ENCODE measurements around the gene GAMT. TPM values are rescaled to one million over a fixed set of nuclear protein-coding genes. Genes with fewer than 3 reads are reported as not detected.
"Not testable (repeated sequence)": the region's sequence is repeated elsewhere in the genome, so short reads cannot be mapped to it uniquely, and the experiment has no call there.

GAMT gene
- total and polyA plus RNA-seq, 2 experiments from 2014 or later, result 21.5 to 36.9 TPM

DNA sequence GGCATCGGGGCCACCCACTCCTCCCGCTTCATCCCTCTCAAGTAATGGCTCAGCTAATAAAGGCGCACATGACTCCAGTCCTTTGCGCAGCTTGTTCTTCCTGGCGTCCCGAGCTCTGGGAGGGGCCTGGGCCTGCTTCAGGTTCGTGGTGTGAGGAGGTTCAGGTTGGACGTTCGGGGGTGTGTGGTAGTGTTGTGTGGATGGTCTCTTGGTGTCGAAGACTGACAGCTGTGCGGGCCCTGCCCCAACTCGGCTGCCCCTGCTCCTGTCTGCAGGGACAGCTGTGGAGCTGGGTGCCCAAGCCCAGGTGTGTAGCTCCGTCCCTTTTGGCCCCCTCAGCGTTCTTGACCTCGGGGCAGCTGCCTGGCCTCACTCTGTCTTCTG lies 39.1 kb upstream of the GAMT start (continued):
- TF ChIP-seq, protein P1, sequence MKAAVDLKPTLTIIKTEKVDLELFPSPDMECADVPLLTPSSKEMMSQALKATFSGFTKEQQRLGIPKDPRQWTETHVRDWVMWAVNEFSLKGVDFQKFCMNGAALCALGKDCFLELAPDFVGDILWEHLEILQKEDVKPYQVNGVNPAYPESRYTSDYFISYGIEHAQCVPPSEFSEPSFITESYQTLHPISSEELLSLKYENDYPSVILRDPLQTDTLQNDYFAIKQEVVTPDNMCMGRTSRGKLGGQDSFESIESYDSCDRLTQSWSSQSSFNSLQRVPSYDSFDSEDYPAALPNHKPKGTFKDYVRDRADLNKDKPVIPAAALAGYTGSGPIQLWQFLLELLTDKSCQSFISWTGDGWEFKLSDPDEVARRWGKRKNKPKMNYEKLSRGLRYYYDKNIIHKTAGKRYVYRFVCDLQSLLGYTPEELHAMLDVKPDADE (IDR thresholded peaks at IDR 0.05), result no peak
- TF ChIP-seq, protein P2, sequence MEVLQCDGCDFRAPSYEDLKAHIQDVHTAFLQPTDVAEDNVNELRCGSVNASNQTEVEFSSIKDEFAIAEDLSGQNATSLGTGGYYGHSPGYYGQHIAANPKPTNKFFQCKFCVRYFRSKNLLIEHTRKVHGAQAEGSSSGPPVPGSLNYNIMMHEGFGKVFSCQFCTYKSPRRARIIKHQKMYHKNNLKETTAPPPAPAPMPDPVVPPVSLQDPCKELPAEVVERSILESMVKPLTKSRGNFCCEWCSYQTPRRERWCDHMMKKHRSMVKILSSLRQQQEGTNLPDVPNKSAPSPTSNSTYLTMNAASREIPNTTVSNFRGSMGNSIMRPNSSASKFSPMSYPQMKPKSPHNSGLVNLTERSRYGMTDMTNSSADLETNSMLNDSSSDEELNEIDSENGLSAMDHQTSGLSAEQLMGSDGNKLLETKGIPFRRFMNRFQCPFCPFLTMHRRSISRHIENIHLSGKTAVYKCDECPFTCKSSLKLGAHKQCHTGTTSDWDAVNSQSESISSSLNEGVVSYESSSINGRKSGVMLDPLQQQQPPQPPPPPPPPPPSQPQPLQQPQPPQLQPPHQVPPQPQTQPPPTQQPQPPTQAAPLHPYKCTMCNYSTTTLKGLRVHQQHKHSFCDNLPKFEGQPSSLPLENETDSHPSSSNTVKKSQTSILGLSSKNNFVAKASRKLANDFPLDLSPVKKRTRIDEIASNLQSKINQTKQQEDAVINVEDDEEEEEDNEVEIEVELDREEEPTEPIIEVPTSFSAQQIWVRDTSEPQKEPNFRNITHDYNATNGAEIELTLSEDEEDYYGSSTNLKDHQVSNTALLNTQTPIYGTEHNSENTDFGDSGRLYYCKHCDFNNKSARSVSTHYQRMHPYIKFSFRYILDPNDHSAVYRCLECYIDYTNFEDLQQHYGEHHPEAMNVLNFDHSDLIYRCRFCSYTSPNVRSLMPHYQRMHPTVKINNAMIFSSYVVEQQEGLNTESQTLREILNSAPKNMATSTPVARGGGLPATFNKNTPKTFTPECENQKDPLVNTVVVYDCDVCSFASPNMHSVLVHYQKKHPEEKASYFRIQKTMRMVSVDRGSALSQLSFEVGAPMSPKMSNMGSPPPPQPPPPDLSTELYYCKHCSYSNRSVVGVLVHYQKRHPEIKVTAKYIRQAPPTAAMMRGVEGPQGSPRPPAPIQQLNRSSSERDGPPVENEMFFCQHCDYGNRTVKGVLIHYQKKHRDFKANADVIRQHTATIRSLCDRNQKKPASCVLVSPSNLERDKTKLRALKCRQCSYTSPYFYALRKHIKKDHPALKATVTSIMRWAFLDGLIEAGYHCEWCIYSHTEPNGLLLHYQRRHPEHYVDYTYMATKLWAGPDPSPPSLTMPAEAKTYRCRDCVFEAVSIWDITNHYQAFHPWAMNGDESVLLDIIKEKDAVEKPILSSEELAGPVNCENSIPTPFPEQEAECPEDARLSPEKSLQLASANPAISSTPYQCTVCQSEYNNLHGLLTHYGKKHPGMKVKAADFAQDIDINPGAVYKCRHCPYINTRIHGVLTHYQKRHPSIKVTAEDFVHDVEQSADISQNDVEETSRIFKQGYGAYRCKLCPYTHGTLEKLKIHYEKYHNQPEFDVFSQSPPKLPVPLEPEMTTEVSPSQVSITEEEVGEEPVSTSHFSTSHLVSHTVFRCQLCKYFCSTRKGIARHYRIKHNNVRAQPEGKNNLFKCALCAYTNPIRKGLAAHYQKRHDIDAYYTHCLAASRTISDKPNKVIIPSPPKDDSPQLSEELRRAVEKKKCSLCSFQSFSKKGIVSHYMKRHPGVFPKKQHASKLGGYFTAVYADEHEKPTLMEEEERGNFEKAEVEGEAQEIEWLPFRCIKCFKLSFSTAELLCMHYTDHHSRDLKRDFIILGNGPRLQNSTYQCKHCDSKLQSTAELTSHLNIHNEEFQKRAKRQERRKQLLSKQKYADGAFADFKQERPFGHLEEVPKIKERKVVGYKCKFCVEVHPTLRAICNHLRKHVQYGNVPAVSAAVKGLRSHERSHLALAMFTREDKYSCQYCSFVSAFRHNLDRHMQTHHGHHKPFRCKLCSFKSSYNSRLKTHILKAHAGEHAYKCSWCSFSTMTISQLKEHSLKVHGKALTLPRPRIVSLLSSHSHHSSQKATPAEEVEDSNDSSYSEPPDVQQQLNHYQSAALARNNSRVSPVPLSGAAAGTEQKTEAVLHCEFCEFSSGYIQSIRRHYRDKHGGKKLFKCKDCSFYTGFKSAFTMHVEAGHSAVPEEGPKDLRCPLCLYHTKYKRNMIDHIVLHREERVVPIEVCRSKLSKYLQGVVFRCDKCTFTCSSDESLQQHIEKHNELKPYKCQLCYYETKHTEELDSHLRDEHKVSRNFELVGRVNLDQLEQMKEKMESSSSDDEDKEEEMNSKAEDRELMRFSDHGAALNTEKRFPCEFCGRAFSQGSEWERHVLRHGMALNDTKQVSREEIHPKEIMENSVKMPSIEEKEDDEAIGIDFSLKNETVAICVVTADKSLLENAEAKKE (CRISPR knock-in tag; IDR thresholded peaks at IDR 0.05), result no peak
- no peak for TF ChIP-seq STAT1 (IDR thresholded peaks at IDR 0.05; ENCODE audit: unreplicated experiment)
- TF ChIP-seq ZNF114 (CRISPR knock-in tag; IDR thresholded peaks at IDR 0.05), result no peak
- TF ChIP-seq JUNB (IDR thresholded peaks at IDR 0.05; ENCODE audit: unreplicated experiment), result no peak
- no peak for TF ChIP-seq CREB1 (CRISPR knock-in tag; IDR thresholded peaks at IDR 0.05; ENCODE audit: low read depth)

- peak overlapping the region; percentile 95 for H3K27ac Mint-ChIP-seq
- not testable (repeated sequence) for ATAC-seq; H3K9me3 Mint-ChIP-seq; H3K9me2 ChIP-seq (ENCODE audit: insufficient read depth); H2AFZ ChIP-seq; DNase-seq (ENCODE audit: low spot score); H3K27me3 ChIP-seq (ENCODE audit: insufficient read depth)
- H3K4me1 Mint-ChIP-seq, result peaks cover 20% of the 10 kb centered on the region
- peak; percentile 15; the same call in 1 of the 2 replicates for TF ChIP-seq POLR2AphosphoS5 (IDR thresholded peaks at IDR 0.05; ENCODE audit: low read depth)
- Histone ChIP-seq H3F3A (replicated peaks; ENCODE audit: low read depth) (peaks cover 80% of the 10 kb centered on the region), H3K79me2 (replicated peaks; ENCODE audit: insufficient read depth) (peaks cover 24% of the 10 kb centered on the region), H3K36me3 (ENCODE audit: insufficient read depth) (peaks cover 24% of the 10 kb centered on the region), H3K27ac (ENCODE audit: low read depth) (peak overlapping the region; percentile 80), H4K20me1 (replicated peaks; ENCODE audit: insufficient read depth) (peaks cover 38% of the 10 kb centered on the region), H3K4me1 (ENCODE audit: insufficient read depth) (peaks cover 16% of the 10 kb centered on the region; the same call in 1 of the 2 replicates), H3K4me2 (peak overlapping the region; percentile 98), H3K4me3 (peak overlapping the region; percentile 97)
- H3K36me3 Mint-ChIP-seq (ENCODE audit: low read depth), result peaks cover 55% of the 10 kb centered on the region
- H3K27me3 Mint-ChIP-seq (ENCODE audit: insufficient read depth, low read depth, poor library complexity), result peaks cover 44% of the 10 kb centered on the region
- peak overlapping the region; percentile 97 for H3K4me3 Mint-ChIP-seq
Measured at GRCh38 chr19:1439525-1440417, 38.4 kb upstream of the GAMT start.

All from GM23338 (cell line).